ENCODE results near the gene KCNS3. TPM values are rescaled to one million over a fixed set of nuclear protein-coding genes. Genes with fewer than 3 reads are reported as not detected.

The KCNS3 gene
- total RNA-seq, 1 experiment from 2014 or later, result 28.8 TPM

DNA sequence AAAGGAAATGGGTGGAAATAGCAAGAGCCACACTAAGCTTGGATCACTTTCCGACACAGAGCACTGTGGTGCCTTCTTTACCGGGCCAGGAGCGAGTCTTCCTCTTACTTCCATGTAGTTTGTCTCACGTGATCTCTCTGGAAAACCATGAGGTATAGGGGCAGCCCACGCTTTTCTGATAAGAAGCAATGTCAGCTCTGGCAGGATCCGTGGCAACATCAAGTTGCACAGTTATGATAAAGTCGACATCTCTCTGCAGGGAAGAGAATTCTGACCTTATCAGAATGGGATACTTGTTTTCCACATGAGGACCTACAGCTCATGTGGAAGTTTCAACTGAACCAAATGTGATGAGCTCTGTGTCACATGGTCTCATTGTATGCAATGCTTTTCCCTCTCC, 32.7 kb upstream of the KCNS3 start:
- BruUV-seq (replicated peaks), result no TSS peak
- DNase-seq, result no peak
- Histone ChIP-seq H3K36me3 (ENCODE audit: low read depth) (no peaks in the 10 kb centered on the region), H3K9me3 (ENCODE audit: insufficient read depth, low read depth) (no peaks in the 10 kb centered on the region; the same call in 1 of the 2 replicates), H3K27me3 (ENCODE audit: insufficient read depth, low read depth) (no peaks in the 10 kb centered on the region), H3K27ac (no peak overlapping the region), H3K4me2 (no peak overlapping the region), H3K4me1 (replicated peaks; ENCODE audit: insufficient read depth) (no peaks in the 10 kb centered on the region), H2AFZ (no peak overlapping the region), H3K9me2 (ENCODE audit: insufficient read depth) (no peaks in the 10 kb centered on the region), H4K20me1 (ENCODE audit: insufficient read depth) (no peaks in the 10 kb centered on the region), H3K79me2 (ENCODE audit: low read depth) (no peaks in the 10 kb centered on the region), H3F3A (ENCODE audit: insufficient read depth, low read depth) (no peaks in the 10 kb centered on the region), H3K4me3 (no peak overlapping the region)
- ChIA-PET POLR2A (ENCODE audit: unreplicated experiment) (no interaction called here), CTCF (interaction anchor here (0.5 to 0.6 kb wide), 2 partner anchors 175 to 541 kb away, joined by 3 to 4 read pairs; no protein-coding TSS in a partner anchor)
- intact Hi-C loops (cut with micrococcal nuclease; ENCODE audit: unreplicated experiment), result no loop called here
- TF ChIP-seq, protein P1, sequence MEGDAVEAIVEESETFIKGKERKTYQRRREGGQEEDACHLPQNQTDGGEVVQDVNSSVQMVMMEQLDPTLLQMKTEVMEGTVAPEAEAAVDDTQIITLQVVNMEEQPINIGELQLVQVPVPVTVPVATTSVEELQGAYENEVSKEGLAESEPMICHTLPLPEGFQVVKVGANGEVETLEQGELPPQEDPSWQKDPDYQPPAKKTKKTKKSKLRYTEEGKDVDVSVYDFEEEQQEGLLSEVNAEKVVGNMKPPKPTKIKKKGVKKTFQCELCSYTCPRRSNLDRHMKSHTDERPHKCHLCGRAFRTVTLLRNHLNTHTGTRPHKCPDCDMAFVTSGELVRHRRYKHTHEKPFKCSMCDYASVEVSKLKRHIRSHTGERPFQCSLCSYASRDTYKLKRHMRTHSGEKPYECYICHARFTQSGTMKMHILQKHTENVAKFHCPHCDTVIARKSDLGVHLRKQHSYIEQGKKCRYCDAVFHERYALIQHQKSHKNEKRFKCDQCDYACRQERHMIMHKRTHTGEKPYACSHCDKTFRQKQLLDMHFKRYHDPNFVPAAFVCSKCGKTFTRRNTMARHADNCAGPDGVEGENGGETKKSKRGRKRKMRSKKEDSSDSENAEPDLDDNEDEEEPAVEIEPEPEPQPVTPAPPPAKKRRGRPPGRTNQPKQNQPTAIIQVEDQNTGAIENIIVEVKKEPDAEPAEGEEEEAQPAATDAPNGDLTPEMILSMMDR (conservative IDR thresholded peaks at IDR 0.05), result no peak
- TF ChIP-seq EZH2 (IDR thresholded peaks at IDR 0.05; ENCODE audit: low read depth), result no peak

DNA sequence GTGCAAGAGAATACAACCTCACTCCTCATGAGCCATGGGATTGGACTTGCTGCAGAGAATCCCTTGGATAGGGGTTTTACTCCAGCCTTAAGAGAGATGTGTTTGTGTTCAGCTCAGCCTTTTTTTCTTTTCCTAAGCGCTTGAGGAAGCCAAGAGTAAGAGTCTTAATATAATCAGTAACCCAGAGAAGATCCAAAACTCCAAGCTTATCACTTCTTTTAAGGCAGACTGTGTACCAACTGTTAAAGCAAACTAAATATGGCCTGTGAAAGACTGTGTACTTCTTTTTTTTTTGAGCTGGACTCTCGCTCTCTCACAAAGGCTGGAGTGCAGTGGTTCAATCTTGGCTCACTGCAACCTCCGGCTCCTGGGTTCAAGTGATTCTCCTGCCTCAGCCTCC, 31.8 kb upstream of the KCNS3 start:
- Histone ChIP-seq H3K36me3 (ENCODE audit: low read depth) (no peaks in the 10 kb centered on the region), H2AFZ (no peak overlapping the region), H3K27me3 (ENCODE audit: insufficient read depth, low read depth) (no peaks in the 10 kb centered on the region), H3K4me1 (replicated peaks; ENCODE audit: insufficient read depth) (no peaks in the 10 kb centered on the region), H3K9me3 (ENCODE audit: insufficient read depth, low read depth) (no peaks in the 10 kb centered on the region; the same call in 1 of the 2 replicates), H3K27ac (no peak overlapping the region), H3K4me2 (no peak overlapping the region), H3K4me3 (no peak overlapping the region), H4K20me1 (ENCODE audit: insufficient read depth) (no peaks in the 10 kb centered on the region), H3K79me2 (ENCODE audit: low read depth) (no peaks in the 10 kb centered on the region), H3K9me2 (ENCODE audit: insufficient read depth) (no peaks in the 10 kb centered on the region), H3F3A (ENCODE audit: insufficient read depth, low read depth) (no peaks in the 10 kb centered on the region)
- no peak for DNase-seq
- POLR2A ChIA-PET (ENCODE audit: unreplicated experiment), result interaction anchor here (0.7 kb wide), 1 partner anchor 9 kb away, joined by 4 read pairs; no protein-coding TSS in a partner anchor
- BruUV-seq (replicated peaks), result no TSS peak
- intact Hi-C loops (cut with micrococcal nuclease; ENCODE audit: unreplicated experiment), result no loop called here
- CTCF ChIA-PET, result no interaction called here
- TF ChIP-seq EZH2 (IDR thresholded peaks at IDR 0.05; ENCODE audit: low read depth), result no peak
- TF ChIP-seq, protein P1 (conservative IDR thresholded peaks at IDR 0.05), result no peak

DNA sequence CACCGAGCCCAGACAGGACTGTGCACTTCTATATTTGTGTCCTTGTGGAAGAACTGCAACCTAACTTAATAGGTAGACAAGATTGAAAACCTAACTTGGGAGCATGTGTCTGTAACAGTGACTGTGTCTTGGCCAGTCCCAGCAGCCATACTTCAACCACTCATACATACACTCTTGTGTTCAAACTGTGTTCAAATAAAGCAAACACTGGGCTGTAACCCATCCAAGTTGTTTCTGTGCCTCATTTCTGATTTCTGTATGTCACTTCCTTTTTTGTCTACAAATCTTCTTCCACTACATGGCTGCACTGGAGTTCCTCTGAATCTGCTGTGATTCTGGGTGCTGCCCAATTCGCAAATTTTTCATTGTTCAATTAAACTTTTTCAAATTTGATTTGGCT, 31.2 kb upstream of the KCNS3 start:
- Histone ChIP-seq H2AFZ (no peak overlapping the region), H3K4me1 (replicated peaks; ENCODE audit: insufficient read depth) (no peaks in the 10 kb centered on the region), H3K4me2 (no peak overlapping the region), H3K4me3 (no peak overlapping the region), H3K27ac (no peak overlapping the region), H3K27me3 (ENCODE audit: insufficient read depth, low read depth) (no peaks in the 10 kb centered on the region), H3K79me2 (ENCODE audit: low read depth) (no peaks in the 10 kb centered on the region), H3K9me2 (ENCODE audit: insufficient read depth) (no peaks in the 10 kb centered on the region), H3K9me3 (ENCODE audit: insufficient read depth, low read depth) (no peaks in the 10 kb centered on the region; the same call in 1 of the 2 replicates), H3F3A (ENCODE audit: insufficient read depth, low read depth) (no peaks in the 10 kb centered on the region), H3K36me3 (ENCODE audit: low read depth) (no peaks in the 10 kb centered on the region), H4K20me1 (ENCODE audit: insufficient read depth) (no peaks in the 10 kb centered on the region)
- intact Hi-C loops (cut with micrococcal nuclease; ENCODE audit: unreplicated experiment), result no loop called here
- ChIA-PET POLR2A (ENCODE audit: unreplicated experiment) (no interaction called here), CTCF (no interaction called here)
- DNase-seq, result no peak
- no TSS peak for BruUV-seq (replicated peaks)
- TF ChIP-seq EZH2 (IDR thresholded peaks at IDR 0.05; ENCODE audit: low read depth), result no peak
- TF ChIP-seq, protein P1 (conservative IDR thresholded peaks at IDR 0.05), result no peak

Measured in PC-9 (cell line).